Adrenal gland (tissue), 12 donors: ENCODE data around the gene SCUBE3. TPM values are rescaled to one million over a fixed set of nuclear protein-coding genes. Genes with fewer than 3 reads are reported as not detected.

ENCODE experiments used
- DNase-seq, 7 donors: peaks; one replicate each; pipeline ENCODE4 v3.0.0-alpha.2; 2019 to 2020
- H3K27ac ChIP-seq, 5 donors: fragments of 200-600 bp; sonication (generic) in 4 of 5; 1 replicate in 3 of 5; 2 replicates in 2 of 5; pipeline versions ENCODE4 v1.5.1 to v1.8.0; 2016 to 2020; ENCODE audit warnings: mild to moderate bottlenecking in 1 of 5
- H3K27me3 ChIP-seq: fragments of 200-600 bp; 2 replicates; pipeline ENCODE4 v1.8.0; 2021
- H3K36me3 ChIP-seq, 2 donors: fragments of 200-600 bp; replicated peaks in 1 of 2; 1 replicate in 1 of 2; 2 replicates in 1 of 2; pipeline versions ENCODE4 v1.5.1 to v1.8.0; 2018 to 2022
- H3K4me1 ChIP-seq, 2 donors: fragments of 200-600 bp; replicated peaks in 1 of 2; 1 replicate in 1 of 2; 2 replicates in 1 of 2; pipeline versions ENCODE4 v1.5.1 to v1.8.0; 2018 to 2021
- H3K4me3 ChIP-seq, 4 donors: fragments of 200-600 bp; sonication (generic) in 3 of 4; one replicate each; pipeline ENCODE4 v1.5.1; 2016 to 2018
- H3K9me3 ChIP-seq, 3 donors: fragments of 200-600 bp; sonication (generic) in 1 of 3; replicated peaks in 1 of 3; 1 replicate in 2 of 3; 2 replicates in 1 of 3; pipeline versions ENCODE4 v1.5.1 to v1.8.0; 2016 to 2021
- POLR2A ChIP-seq, 2 donors: fragments of 450-650 bp; IDR thresholded peaks; one replicate each; pipeline ENCODE4 v1.6.1; 2017; ENCODE audit warnings: antibody characterized with exemption in 2 of 2, mild to moderate bottlenecking in 2 of 2, moderate library complexity in 1 of 2
- WGBS, 4 donors: extraction: QIAGEN DNeasy Blood & Tissue Kit in 2 of 4; methylation state at CpG; one replicate each; pipeline versions ENCODE4 v1.1.5 to v1.1.7; 2013 to 2017; 5-methylcytosine and 5-hydroxymethylcytosine counted together
- intact Hi-C, 2 donors: fragments of 100-400 bp; cut with DNase I; formaldehyde crosslinking; loops; one replicate each; pipeline versions ENCODE4 v1.14.1 to v1.15.0; 2022 to 2023
- polyA plus RNA-seq, 3 donors: library from polyadenylated mRNA; stranded (reverse); fragments of 200-250 nt in 2 of 3; fragments of 350-450 nt in 1 of 3; fragmentation: Illumina TruSeq in 1 of 3; extraction: RNeasy Lipid Tissue Mini Kit (QIAGEN cat#74804) in 1 of 3; gene quantifications; one replicate each; pipeline ENCODE4 v1.2.3, GENCODE V29; 2013 to 2014
- total RNA-seq, 9 donors: library from RNA; depleted of rRNA in 4 of 9; stranded (reverse); fragments of >200 nt in 4 of 9; fragments of 120-200 nt in 1 of 9; fragmentation: NEBNext Ultra II Directional in 1 of 9; extraction: Animal tissue kit (Norgen Biotek cat#: 25700) in 1 of 9; gene quantifications; one replicate each; pipeline versions ENCODE4 v1.1.0 to v1.2.4, GENCODE V29; 2013 to 2023
- TF ChIP-seq, protein P1 (sequence below), 6 experiments: fragments of 450-650 bp in 4 of 6; fragments of 200-600 bp in 2 of 6; sonication (generic) in 1 of 6; IDR thresholded peaks; 1 replicate in 5 of 6; 2 replicates in 1 of 6; pipeline versions ENCODE4 v1.5.1 to v1.8.0; 2016 to 2021; ENCODE audit warnings: antibody characterized with exemption in 6 of 6, mild to moderate bottlenecking in 2 of 6, moderate library complexity in 1 of 6
- donor health status: healthy with polysubstance abuse.
- donor health status: Bipolar disorder and iron deficiency.
- donor health status: DM: yes; HTN: yes; CAD: no.
- donor health status: DM: no; HTN: no; CAD: no.
- donor health status: DM: no; HTN: no; CAD: no.
- donor health status: DM: yes; HTN: yes; CAD: no.

The SCUBE3 gene
- total and polyA plus RNA-seq, 12 donors, result 0.50 to 32.8 (median 5.4) TPM

DNA sequence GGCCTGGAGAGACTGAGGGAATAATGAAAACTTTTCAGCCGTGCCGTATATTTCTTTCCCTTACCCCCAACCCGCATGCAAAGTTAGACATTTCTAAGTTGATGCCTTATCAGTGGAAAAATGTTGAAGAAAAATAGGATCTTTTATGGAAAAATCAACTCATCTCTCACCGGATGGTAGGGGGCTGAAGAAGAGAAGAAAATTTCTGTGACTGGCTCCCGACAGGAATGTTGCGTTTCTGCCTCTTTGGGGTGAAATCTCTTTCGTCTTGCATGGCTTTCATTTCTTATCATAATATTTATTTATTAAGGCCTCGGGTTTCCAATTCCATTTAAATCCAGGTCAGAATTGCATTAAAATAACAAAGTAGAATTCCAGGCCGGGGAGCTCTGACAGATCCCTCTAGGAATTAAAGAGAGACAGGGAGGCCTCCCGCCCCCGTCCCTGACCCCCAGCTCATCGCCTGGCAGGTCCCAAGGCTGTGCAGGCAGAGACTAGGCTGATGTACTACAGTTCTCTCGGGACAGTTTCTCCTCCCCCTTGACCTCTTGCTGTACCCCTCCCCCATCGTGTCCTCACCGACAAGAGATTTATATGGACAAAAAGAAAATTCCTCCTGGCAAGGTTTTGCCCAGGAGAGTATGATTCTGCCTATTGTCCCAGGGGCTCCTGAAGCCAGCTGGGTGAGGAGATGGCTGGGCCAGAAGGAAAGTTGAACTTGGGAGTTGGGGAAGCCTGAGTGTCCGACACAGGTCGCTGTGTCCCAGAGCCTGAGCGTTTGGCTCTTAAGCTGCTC lies 1.3 kb downstream of the SCUBE3 start:
- H3K4me3 ChIP-seq, result peak overlapping the region in 1 of 4 donors; percentile 65
- WGBS, 4 donors, result 34 to 53% (median 47%) methylated on average over 17 to 18 of the region's 18 CpGs
- no peaks in the 10 kb centered on the region for H3K36me3 ChIP-seq
- H3K4me1 ChIP-seq, result peaks cover 7 to 20% of the 10 kb centered on the region in 2 donors
- no peak for TF ChIP-seq POLR2A (IDR thresholded peaks at IDR 0.05)
- TF ChIP-seq, protein P1, sequence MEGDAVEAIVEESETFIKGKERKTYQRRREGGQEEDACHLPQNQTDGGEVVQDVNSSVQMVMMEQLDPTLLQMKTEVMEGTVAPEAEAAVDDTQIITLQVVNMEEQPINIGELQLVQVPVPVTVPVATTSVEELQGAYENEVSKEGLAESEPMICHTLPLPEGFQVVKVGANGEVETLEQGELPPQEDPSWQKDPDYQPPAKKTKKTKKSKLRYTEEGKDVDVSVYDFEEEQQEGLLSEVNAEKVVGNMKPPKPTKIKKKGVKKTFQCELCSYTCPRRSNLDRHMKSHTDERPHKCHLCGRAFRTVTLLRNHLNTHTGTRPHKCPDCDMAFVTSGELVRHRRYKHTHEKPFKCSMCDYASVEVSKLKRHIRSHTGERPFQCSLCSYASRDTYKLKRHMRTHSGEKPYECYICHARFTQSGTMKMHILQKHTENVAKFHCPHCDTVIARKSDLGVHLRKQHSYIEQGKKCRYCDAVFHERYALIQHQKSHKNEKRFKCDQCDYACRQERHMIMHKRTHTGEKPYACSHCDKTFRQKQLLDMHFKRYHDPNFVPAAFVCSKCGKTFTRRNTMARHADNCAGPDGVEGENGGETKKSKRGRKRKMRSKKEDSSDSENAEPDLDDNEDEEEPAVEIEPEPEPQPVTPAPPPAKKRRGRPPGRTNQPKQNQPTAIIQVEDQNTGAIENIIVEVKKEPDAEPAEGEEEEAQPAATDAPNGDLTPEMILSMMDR (IDR thresholded peaks at IDR 0.05), result no peak
- intact Hi-C loops, result no loop called here
- H3K9me3 ChIP-seq, result no peaks in the 10 kb centered on the region
- peaks cover 3% of the 10 kb centered on the region for H3K27me3 ChIP-seq
- DNase-seq, result no peak
- peak overlapping the region in 1 of 5 donors; percentile 32 for H3K27ac ChIP-seq

DNA sequence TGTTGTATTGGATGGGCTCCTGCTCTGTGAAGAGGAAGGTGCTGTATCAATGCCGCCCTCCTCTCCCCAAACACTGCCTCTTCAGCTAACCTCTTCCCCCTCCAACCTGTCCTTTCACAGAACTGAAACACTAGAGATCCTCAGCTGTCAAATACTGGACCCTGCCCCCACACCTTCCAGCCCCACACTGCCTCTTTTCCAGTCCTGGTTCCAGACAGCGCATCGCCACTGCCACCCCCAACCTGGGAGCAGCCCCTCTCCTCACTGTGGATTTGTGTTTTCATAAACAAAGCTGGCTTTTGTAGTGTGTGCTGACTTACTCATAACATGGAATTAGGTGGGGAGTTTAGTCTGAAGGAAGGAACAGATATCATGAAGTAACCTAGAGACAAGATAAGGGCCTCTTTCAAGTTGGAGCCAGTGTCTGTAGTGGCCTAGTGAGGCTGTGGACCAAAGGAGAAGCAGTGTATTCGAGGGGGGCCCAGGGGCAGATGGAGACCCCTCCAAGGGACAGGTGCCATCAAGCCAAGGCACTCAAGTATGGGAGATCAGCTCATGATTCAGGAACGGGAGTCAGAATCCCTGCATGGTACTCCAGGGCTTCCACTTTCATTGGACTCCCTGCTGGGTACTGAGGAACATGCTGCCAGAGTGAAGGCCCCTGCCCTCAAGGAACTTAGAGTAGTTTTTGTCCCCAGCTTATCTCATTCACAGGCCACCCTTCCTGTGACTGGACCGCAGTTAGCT lies 2.1 kb downstream of the SCUBE3 start:
- Histone ChIP-seq H3K27ac (no peak overlapping the region), H3K27me3 (peaks cover 3% of the 10 kb centered on the region), H3K4me3 (peak overlapping the region in 1 of 4 donors; percentile 65), H3K9me3 (no peaks in the 10 kb centered on the region), H3K4me1 (peaks cover 7 to 20% of the 10 kb centered on the region in 2 donors), H3K36me3 (no peaks in the 10 kb centered on the region)
- WGBS, 4 donors, result 88 to 91% (median 89%) methylated on average over 5 to 6 of the region's 6 CpGs
- no peak for DNase-seq
- no peak for TF ChIP-seq POLR2A (IDR thresholded peaks at IDR 0.05)
- intact Hi-C loops, result no loop called here

DNA sequence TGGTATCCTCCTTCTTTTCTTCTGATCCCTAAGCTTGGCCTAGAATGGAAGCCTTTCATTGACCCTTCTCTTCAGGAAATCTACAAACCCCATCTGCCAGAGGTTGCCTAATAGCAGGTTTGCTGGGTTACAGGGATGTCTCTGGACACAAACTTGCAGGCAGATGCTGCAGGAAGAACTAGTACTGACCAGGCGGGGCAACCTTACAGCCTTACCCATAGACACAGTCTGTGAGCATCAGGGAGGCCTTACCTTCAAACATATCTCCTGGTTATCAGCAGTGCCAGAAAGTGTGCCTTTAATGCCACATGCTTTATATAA lies 2.6 kb downstream of the SCUBE3 start:
- WGBS, 4 donors, result 96 to 100% (median 100%) methylated on average over 1 of the region's 1 CpG
- H3K36me3 ChIP-seq, result no peaks in the 10 kb centered on the region
- intact Hi-C loops, result no loop called here
- H3K27ac ChIP-seq, result no peak overlapping the region
- H3K9me3 ChIP-seq, result no peaks in the 10 kb centered on the region
- peaks cover 7 to 20% of the 10 kb centered on the region in 2 donors for H3K4me1 ChIP-seq
- peaks cover 3% of the 10 kb centered on the region for H3K27me3 ChIP-seq
- TF ChIP-seq, protein P1 (IDR thresholded peaks at IDR 0.05), result no peak
- no peak for TF ChIP-seq POLR2A (IDR thresholded peaks at IDR 0.05)
- no peak overlapping the region for H3K4me3 ChIP-seq
- DNase-seq, result no peak

DNA sequence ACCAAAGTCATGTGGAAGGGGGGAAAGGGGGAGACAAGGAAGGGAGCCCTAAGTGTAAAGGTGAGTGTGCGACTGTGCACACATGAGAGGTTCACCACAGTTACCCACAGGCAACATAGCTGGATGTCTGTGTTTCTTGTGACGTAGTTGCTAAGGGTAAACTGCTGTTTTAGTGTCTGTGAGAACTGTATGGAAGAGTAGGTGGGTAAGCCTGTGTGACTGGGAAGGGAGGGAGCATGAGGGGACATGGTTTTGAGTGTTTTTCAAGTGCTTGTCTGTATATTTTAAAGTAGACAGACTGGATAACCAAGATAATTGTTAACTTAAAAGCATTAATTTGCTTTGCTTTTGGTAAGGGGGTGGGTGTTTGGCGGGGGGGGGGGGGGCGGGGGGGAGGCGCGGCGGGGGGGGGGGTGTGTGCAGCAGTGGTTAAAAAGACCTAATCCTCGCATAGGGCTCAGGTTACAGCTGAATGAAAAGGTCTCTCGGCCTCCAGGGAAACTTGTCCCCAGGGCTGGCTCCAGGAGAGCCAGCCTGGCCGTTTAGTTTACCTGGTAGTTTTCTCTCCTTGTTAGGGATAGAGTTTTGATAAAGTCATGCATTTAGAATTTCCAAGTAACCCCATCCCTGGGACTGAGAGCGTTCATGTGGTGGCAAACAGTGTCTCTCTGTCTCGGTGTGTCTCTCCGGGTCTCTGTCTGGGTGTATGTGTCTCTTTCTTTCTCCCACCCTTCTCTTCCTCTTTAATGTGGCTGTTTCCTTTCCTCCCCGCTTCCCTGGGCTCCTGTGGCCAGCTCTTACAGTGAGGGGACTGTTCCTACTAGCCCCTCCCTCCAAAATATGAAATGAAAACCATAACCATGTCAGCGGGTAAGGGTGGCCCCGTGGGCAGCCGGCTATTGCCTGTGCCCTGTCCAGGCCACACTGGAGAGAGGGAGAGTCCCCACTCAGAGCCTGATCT lies 3.4 kb downstream of the SCUBE3 start:
- no peak overlapping the region for H3K27ac ChIP-seq
- no peaks in the 10 kb centered on the region for H3K27me3 ChIP-seq
- no peak overlapping the region for H3K4me3 ChIP-seq
- no peaks in the 10 kb centered on the region for H3K9me3 ChIP-seq
- DNase-seq, result no peak
- no peaks in the 10 kb centered on the region for H3K36me3 ChIP-seq
- TF ChIP-seq POLR2A (IDR thresholded peaks at IDR 0.05), result no peak
- TF ChIP-seq, protein P1 (IDR thresholded peaks at IDR 0.05), result no peak
- WGBS, 4 donors, result 51 to 69% (median 63%) methylated on average over 12 to 14 of the region's 17 CpGs
- H3K4me1 ChIP-seq, result peaks cover 7 to 20% of the 10 kb centered on the region in 2 donors
- intact Hi-C loops, result no loop called here
